ENCODE data around the gene SRP14.
A peak's percentile ranks its signal among the peaks of the same experiment; 100 is the strongest.
"Not testable (repeated sequence)": the region's sequence is repeated elsewhere in the genome, so short reads cannot be mapped to it uniquely, and the experiment has no call there.

Gene SRP14

GRCh38 chr15:40050788-40051470, 11.9 kb upstream of the SRP14 start:
- DNase-seq (ENCODE audit: low read depth in 2 of 2): no peak

- DNase-seq (ENCODE audit: low read depth in 2 of 2): no peak
Measured at GRCh38 chr15:40048926-40049475, 10.0 kb upstream of the SRP14 start.

GRCh38 chr15:40048211-40048792, 9.3 kb upstream of the SRP14 start:
- no peak for DNase-seq (ENCODE audit: low read depth in 2 of 2)

GRCh38 chr15:40047415-40048210, 8.6 kb upstream of the SRP14 start:
- DNase-seq (ENCODE audit: low read depth in 2 of 2): peak in 1 of 2 donors; percentile 12

GRCh38 chr15:40046721-40047414, 7.9 kb upstream of the SRP14 start:
- no peak for DNase-seq (ENCODE audit: low read depth in 2 of 2)

- no peak for DNase-seq (ENCODE audit: low read depth in 2 of 2)
Measured at GRCh38 chr15:40045572-40046217, 6.7 kb upstream of the SRP14 start.

GRCh38 chr15:40044717-40045571, 6.0 kb upstream of the SRP14 start:
- DNase-seq (ENCODE audit: low read depth in 2 of 2): peak; percentile 45 to 72

GRCh38 chr15:40043927-40044716, 5.1 kb upstream of the SRP14 start:
- DNase-seq (ENCODE audit: low read depth in 2 of 2): no peak

GRCh38 chr15:40042791-40043320, 3.9 kb upstream of the SRP14 start:
- no peak for DNase-seq (ENCODE audit: low read depth in 2 of 2)

- no peak for DNase-seq (ENCODE audit: low read depth in 2 of 2)
Measured at GRCh38 chr15:40040770-40041169, 1.8 kb upstream of the SRP14 start.

- no peak for DNase-seq (ENCODE audit: low read depth in 2 of 2)
Measured at GRCh38 chr15:40040293-40040635, 1.3 kb upstream of the SRP14 start.

GRCh38 chr15:40038275-40038637, 725 bp downstream of the SRP14 start:
- DNase-seq (ENCODE audit: low read depth in 2 of 2): no peak

GRCh38 chr15:40037721-40038120, 1.3 kb downstream of the SRP14 start:
- DNase-seq (ENCODE audit: low read depth in 2 of 2): no peak

GRCh38 chr15:40035182-40035581, 3.8 kb downstream of the SRP14 start:
- DNase-seq (ENCODE audit: low read depth in 2 of 2): not testable (repeated sequence)

GRCh38 chr15:40034186-40034946, 4.6 kb downstream of the SRP14 start:
- DNase-seq (ENCODE audit: low read depth in 2 of 2): no peak

- DNase-seq (ENCODE audit: low read depth in 2 of 2): no peak
Measured at GRCh38 chr15:40032125-40032839, 6.7 kb downstream of the SRP14 start.

GRCh38 chr15:40031300-40031699, 7.7 kb downstream of the SRP14 start:
- DNase-seq (ENCODE audit: low read depth in 2 of 2): no peak
